ENCODE data around the gene RRP8. TPM values are rescaled to one million over a fixed set of nuclear protein-coding genes. Genes with fewer than 3 reads are reported as not detected.
A peak's percentile ranks its signal among the peaks of the same experiment; 100 is the strongest.

Gene RRP8
- total and polyA plus RNA-seq, 2 donors (not counting 1 experiment from before 2014, with no cell fraction given), result 12.1 to 13.2 TPM

DNA sequence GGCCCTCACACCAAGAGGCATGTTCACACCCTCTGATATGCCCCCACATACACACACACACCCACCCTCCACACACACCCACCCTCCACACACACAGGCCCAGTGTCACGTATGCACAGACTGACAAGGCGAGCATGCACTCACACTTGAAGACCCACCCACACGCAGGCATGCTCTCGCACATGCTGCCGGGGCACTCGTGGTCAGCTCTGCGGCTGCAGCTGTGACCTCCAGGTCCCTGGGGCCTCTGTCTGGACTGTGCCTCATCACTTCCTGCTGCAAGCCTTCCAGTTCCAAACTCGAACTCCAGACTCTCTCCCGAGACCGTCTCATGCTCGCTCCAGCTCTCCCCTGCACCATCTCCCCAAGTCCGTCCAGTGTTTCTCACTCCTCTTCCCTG lies 42.7 kb upstream of the RRP8 start:
- H3K9ac ChIP-seq (ENCODE audit: insufficient read depth, low read length), result peak overlapping the region; percentile 8

DNA sequence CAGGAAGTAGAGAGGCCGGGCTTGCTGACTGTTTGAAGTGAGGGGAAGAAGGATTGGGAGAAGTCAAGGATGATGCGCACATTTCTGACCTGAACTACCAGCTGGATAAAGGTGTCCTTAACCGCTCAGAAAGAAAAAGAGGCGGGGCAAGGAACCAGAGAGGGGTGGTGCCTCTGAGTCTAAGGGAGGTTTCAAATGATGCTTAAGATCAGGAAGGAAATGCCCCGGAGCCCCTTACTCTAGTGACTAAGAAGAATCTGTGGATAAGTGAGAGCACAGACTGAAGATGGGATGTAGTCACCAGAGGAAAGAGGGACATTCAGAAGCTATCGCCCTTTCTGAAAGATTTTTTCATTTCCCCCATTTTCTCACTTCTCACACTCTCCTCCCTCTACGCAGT lies 39.5 kb upstream of the RRP8 start:
- Histone ChIP-seq H3K79me2 (ENCODE audit: control insufficient read depth, insufficient read depth, low read length) (no peaks in the 10 kb centered on the region), H3K4me3 (replicated peaks in 1 of 4; ENCODE audit: control extremely low read depth in 1 of 4, insufficient read depth in 1 of 4, low read depth in 3 of 4, low read length in 4 of 4) (no peak overlapping the region), H4K20me1 (ENCODE audit: control insufficient read depth, extremely low read depth, insufficient read depth, low read length) (no peaks in the 10 kb centered on the region), H3K4me2 (ENCODE audit: extremely low read depth, insufficient read depth, low read length) (no peak overlapping the region), H3K4me1 (ENCODE audit: control insufficient read depth, extremely low read depth, insufficient read depth, low read length) (peaks cover 23% of the 10 kb centered on the region), H3K27ac (ENCODE audit: insufficient read depth, low read length) (no peak overlapping the region), H3K36me3 (ENCODE audit: control insufficient read depth, insufficient read depth, low read length) (no peaks in the 10 kb centered on the region), H3K9me3 (ENCODE audit: control insufficient read depth, insufficient read depth, low read depth, low read length) (no peaks in the 10 kb centered on the region), H3K9ac (ENCODE audit: insufficient read depth, low read length) (no peak overlapping the region), H2AFZ (ENCODE audit: low read length) (no peak overlapping the region), H3K27me3 (ENCODE audit: control insufficient read depth, insufficient read depth, low read length) (no peaks in the 10 kb centered on the region)
- no peak for DNase-seq (ENCODE audit: low read depth in 2 of 2)
- TF ChIP-seq, protein P1, sequence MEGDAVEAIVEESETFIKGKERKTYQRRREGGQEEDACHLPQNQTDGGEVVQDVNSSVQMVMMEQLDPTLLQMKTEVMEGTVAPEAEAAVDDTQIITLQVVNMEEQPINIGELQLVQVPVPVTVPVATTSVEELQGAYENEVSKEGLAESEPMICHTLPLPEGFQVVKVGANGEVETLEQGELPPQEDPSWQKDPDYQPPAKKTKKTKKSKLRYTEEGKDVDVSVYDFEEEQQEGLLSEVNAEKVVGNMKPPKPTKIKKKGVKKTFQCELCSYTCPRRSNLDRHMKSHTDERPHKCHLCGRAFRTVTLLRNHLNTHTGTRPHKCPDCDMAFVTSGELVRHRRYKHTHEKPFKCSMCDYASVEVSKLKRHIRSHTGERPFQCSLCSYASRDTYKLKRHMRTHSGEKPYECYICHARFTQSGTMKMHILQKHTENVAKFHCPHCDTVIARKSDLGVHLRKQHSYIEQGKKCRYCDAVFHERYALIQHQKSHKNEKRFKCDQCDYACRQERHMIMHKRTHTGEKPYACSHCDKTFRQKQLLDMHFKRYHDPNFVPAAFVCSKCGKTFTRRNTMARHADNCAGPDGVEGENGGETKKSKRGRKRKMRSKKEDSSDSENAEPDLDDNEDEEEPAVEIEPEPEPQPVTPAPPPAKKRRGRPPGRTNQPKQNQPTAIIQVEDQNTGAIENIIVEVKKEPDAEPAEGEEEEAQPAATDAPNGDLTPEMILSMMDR (conservative IDR thresholded peaks at IDR 0.05 in 1 of 2, IDR thresholded peaks at IDR 0.05 in 1 of 2; ENCODE audit: low read depth in 1 of 2, low read length in 2 of 2), result no peak
- TF ChIP-seq EZH2 (IDR thresholded peaks at IDR 0.05; ENCODE audit: low read length, missing control alignments), result no peak

More for the DNA sequence above, 42.7 kb upstream of the RRP8 start:
- no peaks in the 10 kb centered on the region for H4K20me1 ChIP-seq (ENCODE audit: control insufficient read depth, extremely low read depth, insufficient read depth, low read length)
- TF ChIP-seq, protein P1 (conservative IDR thresholded peaks at IDR 0.05 in 1 of 2, IDR thresholded peaks at IDR 0.05 in 1 of 2; ENCODE audit: low read depth in 1 of 2, low read length in 2 of 2), result no peak
- no peak for TF ChIP-seq EZH2 (IDR thresholded peaks at IDR 0.05; ENCODE audit: low read length, missing control alignments)
- peak; percentile 69 to 73 for DNase-seq (ENCODE audit: low read depth in 2 of 2)
- peaks cover 9% of the 10 kb centered on the region for H3K27me3 ChIP-seq (ENCODE audit: control insufficient read depth, insufficient read depth, low read length)
- peak overlapping the region; percentile 82 for H3K27ac ChIP-seq (ENCODE audit: insufficient read depth, low read length)
- no peaks in the 10 kb centered on the region for H3K79me2 ChIP-seq (ENCODE audit: control insufficient read depth, insufficient read depth, low read length)
- peak overlapping the region in 2 of 4 experiments; percentile 22 to 38 for H3K4me3 ChIP-seq (replicated peaks in 1 of 4; ENCODE audit: control extremely low read depth in 1 of 4, insufficient read depth in 1 of 4, low read depth in 3 of 4, low read length in 4 of 4)
- H3K9me3 ChIP-seq (ENCODE audit: control insufficient read depth, insufficient read depth, low read depth, low read length), result no peaks in the 10 kb centered on the region
- H2AFZ ChIP-seq (ENCODE audit: low read length), result peak overlapping the region; percentile 21
- peaks cover 18% of the 10 kb centered on the region for H3K4me1 ChIP-seq (ENCODE audit: control insufficient read depth, extremely low read depth, insufficient read depth, low read length)
- H3K36me3 ChIP-seq (ENCODE audit: control insufficient read depth, insufficient read depth, low read length), result no peaks in the 10 kb centered on the region
- peak overlapping the region; percentile 98 for H3K4me2 ChIP-seq (ENCODE audit: extremely low read depth, insufficient read depth, low read length)

DNA sequence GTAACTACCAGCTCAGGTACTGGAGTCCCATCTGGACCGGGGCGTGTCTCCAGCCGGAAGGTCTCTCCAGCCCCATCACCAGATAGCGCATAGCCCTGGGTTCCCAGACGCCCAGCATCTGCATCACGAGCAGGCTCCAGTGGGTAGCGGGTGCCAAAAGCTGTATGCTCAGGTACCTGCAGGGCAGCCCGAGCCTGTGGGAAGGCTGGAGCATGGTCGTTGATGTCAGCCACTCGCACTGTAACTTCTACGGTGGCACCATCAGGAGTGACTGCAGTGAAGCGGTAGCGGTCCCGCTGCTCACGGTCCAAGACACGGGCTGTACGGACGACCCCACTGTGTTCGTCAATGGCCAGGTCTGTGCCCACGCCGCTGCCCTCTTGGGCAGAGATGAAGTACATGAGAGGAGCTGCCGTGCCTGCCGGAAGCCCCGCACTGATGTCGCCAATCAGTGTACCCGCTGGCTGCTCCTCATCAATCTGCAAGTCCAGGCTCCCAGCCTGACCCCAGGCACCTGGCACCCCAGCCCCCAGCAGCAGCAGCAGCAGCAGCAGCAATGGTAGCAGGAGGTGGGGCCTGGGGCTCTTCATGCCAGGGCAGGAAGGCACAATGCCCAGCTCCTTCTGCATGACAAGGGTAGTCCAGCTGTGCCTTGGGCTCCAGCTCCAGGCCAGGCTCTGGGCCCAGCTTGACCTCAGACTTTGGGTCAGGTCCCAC lies 37.7 kb upstream of the RRP8 start:
- no peak overlapping the region for H3K9ac ChIP-seq (ENCODE audit: insufficient read depth, low read length)
- H4K20me1 ChIP-seq (ENCODE audit: control insufficient read depth, extremely low read depth, insufficient read depth, low read length), result no peaks in the 10 kb centered on the region
- no peak overlapping the region for H3K27ac ChIP-seq (ENCODE audit: insufficient read depth, low read length)
- no peaks in the 10 kb centered on the region for H3K36me3 ChIP-seq (ENCODE audit: control insufficient read depth, insufficient read depth, low read length)
- no peak overlapping the region for H2AFZ ChIP-seq (ENCODE audit: low read length)
- DNase-seq (ENCODE audit: low read depth in 2 of 2), result no peak
- H3K4me2 ChIP-seq (ENCODE audit: extremely low read depth, insufficient read depth, low read length), result no peak overlapping the region
- H3K4me1 ChIP-seq (ENCODE audit: control insufficient read depth, extremely low read depth, insufficient read depth, low read length), result peaks cover 12% of the 10 kb centered on the region
- no peaks in the 10 kb centered on the region for H3K79me2 ChIP-seq (ENCODE audit: control insufficient read depth, insufficient read depth, low read length)
- no peak for TF ChIP-seq EZH2 (IDR thresholded peaks at IDR 0.05; ENCODE audit: low read length, missing control alignments)
- TF ChIP-seq, protein P1 (conservative IDR thresholded peaks at IDR 0.05 in 1 of 2, IDR thresholded peaks at IDR 0.05 in 1 of 2; ENCODE audit: low read depth in 1 of 2, low read length in 2 of 2), result no peak
- H3K27me3 ChIP-seq (ENCODE audit: control insufficient read depth, insufficient read depth, low read length), result no peaks in the 10 kb centered on the region
- H3K9me3 ChIP-seq (ENCODE audit: control insufficient read depth, insufficient read depth, low read depth, low read length), result no peaks in the 10 kb centered on the region
- H3K4me3 ChIP-seq (replicated peaks in 1 of 4; ENCODE audit: control extremely low read depth in 1 of 4, insufficient read depth in 1 of 4, low read depth in 3 of 4, low read length in 4 of 4), result no peak overlapping the region
